ENCODE results near the gene LOXL3.

LOXL3 gene

GRCh38 chr2:74511104-74511989 lies 42.4 kb downstream of the LOXL3 start:
- DNase-seq, result peak in 2 of 10 donors; percentile 8 to 35
- intact Hi-C loops (cut with DNase I), result no loop called here

DNA sequence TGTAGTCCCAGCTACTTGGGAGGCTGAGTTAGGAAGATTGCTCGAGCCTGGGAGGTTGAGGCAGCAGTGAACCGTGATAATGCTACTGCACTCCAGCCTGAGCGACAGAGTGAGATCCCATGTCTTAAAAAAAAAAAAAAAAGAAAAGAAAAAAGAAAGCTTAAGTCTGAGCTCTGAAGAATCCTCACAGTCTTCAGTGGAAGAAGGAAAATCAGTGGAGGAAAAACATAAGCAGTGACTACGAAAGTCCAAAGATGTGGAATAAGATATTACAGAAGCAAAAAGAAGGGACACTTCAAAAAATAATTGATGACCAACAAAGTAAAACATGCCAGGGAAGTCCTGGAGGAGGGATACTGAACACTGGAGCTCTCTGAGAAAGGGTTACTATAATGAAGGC lies 43.5 kb downstream of the LOXL3 start:
- intact Hi-C loops (cut with DNase I), result no loop called here
- DNase-seq, result no peak

DNA sequence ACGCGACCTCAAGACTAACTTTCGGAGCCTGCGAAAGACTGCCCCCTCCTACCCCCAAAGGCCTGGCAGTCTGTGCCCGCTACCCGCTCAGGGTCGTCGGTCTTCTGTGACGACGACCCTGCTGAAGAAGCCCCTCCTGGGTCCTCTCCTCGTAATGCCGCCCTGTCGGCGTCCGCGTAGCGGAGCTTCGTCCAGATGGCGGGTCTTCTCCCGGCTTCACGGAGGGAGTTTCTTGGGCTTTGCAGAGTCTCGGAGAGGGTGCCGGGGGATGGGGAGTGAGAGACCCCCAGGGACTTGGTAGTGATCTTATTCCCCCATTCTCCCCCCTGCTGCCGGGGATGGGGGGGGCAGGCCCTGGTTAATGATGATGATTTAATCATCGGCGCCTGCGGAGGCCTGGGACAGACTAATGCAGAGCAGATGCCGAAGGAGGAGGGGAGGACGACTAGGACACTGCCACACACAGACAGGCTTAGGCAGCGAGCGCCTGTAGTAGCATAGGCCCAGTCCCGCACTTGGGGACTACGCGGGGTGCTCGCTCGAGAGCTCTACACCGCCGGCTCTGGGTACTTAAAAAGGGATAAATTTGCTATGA lies 45.7 kb downstream of the LOXL3 start:
- DNase-seq, result peak in 4 of 10 donors; percentile 15 to 87 (median 66)
- intact Hi-C loops (cut with DNase I), result loop anchor here (1.0 kb wide), 2 partner anchors 21 to 25 kb away; partner anchors contain the start of genes AUP1, HTRA2 and TTC31

DNA sequence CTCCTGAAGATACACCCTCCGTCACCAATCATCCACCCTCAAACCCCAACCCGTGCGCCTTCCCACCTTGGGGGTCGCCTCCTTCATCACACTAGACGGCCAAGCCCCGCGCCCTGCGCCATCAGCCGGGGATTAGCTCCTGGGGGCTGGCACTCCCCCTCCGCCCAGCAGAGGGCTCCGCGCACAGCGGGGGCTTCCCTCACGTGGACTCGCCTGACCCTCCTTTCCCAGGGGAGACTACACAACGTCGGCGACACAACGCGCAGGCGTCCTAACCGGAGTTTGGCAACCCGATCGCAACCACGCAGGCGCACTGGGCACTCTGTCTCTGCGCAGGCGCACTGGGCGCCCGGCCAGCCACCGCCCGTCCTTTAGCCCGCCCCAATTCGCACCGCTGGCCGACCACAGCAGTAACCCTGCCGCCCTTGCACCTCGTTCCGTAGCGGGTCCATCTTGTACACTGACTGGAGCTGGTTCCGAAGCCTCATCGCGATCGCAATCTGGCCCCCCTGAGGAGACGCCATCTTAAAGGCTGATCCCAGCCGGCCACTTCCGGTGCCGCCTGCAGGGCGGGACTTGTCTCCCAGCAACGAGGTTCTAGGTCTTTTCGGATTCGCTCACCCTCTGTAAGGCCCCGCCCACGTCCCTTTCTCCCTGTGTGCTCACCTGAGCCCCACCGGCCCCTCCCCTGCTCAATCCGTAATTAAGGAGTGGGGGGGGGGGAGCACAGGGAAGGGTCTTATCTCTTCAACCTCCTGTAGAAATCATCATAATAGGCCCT lies 46.4 kb downstream of the LOXL3 start, which contains the start of gene PCGF1:
Gene PCGF1, minus strand, starts transcription at position 551 of the 781 bp plus-strand sequence. Its CDS starts 27 bp downstream, at position 524.
- intact Hi-C loops (cut with DNase I), result loop anchor here (1.0 kb wide), 1 partner anchor 24 kb away; the partner anchor contains the start of gene TTC31
- peak; percentile 91 to 99 (median 98) for DNase-seq

DNA sequence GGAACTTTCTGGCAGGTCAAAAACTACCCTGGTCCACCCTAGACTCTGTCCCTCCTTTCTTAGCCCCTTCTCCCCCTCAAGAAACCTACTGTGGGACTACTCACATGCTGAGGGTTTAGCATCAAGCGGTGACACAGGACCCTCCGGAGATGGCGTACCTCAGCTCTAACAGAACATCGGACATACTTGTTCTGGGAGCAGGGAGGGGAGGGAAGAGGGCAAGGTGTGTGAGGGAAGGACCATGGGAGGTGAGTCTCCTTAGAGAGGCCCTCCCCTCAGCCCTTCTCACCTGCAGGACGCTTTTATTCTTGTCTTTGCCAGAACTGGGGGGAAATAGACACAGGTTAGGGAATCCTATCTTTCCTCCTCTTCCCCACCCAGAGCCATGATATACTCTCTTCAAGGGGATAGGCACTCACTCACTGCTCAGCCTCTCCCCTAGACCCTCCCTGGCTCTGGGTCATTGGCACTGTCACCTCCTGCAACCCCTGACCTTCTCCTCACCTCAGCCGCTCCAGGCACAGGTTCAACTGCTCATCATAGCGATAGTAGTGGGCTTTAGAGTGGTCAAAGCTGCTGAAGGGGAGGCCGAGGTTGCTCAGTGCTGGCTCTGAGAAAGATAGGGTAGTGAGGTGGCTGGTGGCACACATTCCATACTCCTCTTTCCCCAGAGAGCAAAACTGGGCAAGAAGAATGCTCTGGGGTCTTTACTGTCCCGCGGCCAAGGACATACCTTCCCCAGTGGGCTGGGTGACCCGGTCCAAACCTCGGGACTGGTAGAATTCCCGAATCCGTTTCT lies 48.1 kb downstream of the LOXL3 start:
- intact Hi-C loops (cut with DNase I), result no loop called here
- peak in 2 of 10 donors; percentile 31 to 75 for DNase-seq

GRCh38 chr2:74504591-74504990 lies 49.2 kb downstream of the LOXL3 start:
- intact Hi-C loops (cut with DNase I), result loop anchor here (5.0 kb wide), 1 partner anchor 83 kb away; no protein-coding TSS in a partner anchor
- DNase-seq, result peak in 1 of 10 donors; percentile 7

GRCh38 chr2:74503506-74504475 lies 50.0 kb downstream of the LOXL3 start:
- DNase-seq, result peak in 2 of 10 donors; percentile 69 to 81
- intact Hi-C loops (cut with DNase I), result loop anchor here (5.0 kb wide), 1 partner anchor 84 kb away; no protein-coding TSS in a partner anchor

GRCh38 chr2:74502720-74503505 lies 50.8 kb downstream of the LOXL3 start:
- intact Hi-C loops (cut with DNase I), result loop anchor here (5.0 kb wide), 1 partner anchor 84 kb away; no protein-coding TSS in a partner anchor

GRCh38 chr2:74502147-74502719 lies 51.5 kb downstream of the LOXL3 start:
- intact Hi-C loops (cut with DNase I), result loop anchor here (5.0 kb wide), 1 partner anchor 85 kb away; no protein-coding TSS in a partner anchor
- peak in 2 of 10 donors; percentile 45 to 75 for DNase-seq

More at GRCh38 chr2:74502720-74503505, 50.8 kb downstream of the LOXL3 start:
- DNase-seq, result peak in 2 of 10 donors; percentile 80 to 81

DNA sequence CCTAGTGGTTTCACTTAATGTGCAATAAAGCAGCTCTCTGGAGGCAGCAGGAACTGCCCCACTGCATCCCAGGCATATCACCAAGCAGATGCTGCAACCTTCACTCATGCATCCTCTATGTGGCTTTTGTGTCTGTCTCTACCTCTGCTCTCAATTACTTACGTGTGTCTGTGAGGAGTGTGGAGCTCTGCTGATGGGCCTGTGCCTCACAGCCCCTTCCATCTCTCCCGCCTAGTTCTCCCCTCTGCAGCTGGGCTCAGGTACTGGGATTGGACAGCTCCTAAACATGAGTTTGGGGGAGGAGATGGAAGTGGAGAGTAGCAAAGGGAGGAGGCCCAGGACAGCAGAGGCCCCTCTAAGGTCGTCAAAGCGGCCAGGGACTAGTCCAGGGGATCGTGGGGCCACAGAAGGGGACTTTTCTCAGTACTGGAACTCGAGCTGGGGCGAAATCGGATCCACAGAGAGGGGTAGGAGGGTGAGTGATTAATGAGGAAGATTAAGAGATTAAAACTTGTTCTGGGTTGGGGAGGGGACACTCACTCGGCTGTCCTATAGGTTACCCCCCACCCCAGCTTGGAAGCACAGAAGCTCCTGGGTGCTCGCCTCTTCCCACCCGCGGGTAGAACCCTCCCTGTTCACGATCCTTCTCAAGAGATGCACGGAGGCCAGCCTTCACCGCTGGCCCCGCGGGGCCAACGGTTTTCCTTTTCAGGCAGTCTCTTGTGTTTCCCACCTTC lies 52.2 kb downstream of the LOXL3 start:
- DNase-seq, result peak in 1 of 10 donors; percentile 49
- intact Hi-C loops (cut with DNase I), result loop anchor here (5.0 kb wide), 1 partner anchor 86 kb away; no protein-coding TSS in a partner anchor

DNA sequence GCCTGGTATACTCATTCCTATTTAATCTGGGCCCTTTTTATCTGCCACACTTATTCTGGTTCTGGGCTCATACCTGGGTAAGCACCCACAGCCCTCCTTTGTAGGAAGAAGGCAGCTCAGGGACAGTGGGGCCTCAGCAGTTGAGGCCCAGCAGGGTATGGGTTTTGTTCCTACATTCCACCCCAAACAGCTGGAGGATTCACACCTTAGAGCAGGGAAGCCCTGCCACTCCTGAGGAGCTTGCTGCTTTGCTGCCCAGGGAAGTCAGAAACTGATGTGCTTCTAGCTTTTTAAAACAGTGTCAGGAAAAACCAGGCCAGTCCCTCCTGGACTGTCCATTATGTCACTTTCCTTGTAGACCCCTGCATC lies 53.2 kb downstream of the LOXL3 start:
- peak in 1 of 10 donors; percentile 25 for DNase-seq
- intact Hi-C loops (cut with DNase I), result loop anchor here (5.0 kb wide), 1 partner anchor 87 kb away; no protein-coding TSS in a partner anchor

- intact Hi-C loops (cut with DNase I), result loop anchor here (5.0 kb wide), 1 partner anchor 87 kb away; no protein-coding TSS in a partner anchor
- DNase-seq, result no peak
These were observed 53.7 kb downstream of the LOXL3 start for GRCh38 chr2:74499940-74500577.

DNA sequence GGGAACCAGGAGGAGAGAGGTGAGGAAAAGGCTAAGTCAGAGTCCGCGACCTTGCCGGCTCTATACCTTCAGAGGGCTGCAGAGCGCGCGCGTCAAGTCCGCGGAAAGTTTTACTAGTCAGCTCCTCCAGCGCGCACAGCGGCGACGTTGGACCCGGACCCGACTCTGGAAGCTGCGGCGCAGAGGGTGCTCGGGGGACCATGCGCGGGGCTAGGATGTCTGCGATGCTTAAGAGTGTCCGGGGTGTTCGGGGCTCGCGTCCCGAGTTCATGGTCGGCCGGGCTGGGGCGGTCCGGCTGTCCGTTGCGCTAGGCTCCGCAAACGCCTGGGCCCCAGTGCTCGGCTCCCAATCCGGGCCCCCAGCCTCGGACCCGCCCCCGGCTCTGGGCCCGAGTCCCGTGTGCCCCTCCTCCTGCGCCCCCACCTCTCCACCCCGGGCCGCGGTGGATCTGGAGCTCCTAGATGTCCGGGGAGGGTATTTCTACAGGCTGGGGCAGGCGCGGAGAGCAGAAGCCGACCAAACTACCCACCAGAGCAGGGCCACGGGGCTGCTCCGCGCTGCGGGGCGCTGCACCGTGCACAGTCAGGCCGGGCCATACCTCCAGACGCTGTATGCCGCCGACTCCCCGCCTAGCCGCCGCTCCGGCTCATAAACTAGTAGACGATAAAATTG lies 54.3 kb downstream of the LOXL3 start, which contains the start of gene LBX2:
Gene LBX2, minus strand, starts transcription at position 337 of the 673 bp plus-strand sequence. Its CDS starts 66 bp downstream, at position 271.
- intact Hi-C loops (cut with DNase I), result no loop called here
- no peak for DNase-seq

DNA sequence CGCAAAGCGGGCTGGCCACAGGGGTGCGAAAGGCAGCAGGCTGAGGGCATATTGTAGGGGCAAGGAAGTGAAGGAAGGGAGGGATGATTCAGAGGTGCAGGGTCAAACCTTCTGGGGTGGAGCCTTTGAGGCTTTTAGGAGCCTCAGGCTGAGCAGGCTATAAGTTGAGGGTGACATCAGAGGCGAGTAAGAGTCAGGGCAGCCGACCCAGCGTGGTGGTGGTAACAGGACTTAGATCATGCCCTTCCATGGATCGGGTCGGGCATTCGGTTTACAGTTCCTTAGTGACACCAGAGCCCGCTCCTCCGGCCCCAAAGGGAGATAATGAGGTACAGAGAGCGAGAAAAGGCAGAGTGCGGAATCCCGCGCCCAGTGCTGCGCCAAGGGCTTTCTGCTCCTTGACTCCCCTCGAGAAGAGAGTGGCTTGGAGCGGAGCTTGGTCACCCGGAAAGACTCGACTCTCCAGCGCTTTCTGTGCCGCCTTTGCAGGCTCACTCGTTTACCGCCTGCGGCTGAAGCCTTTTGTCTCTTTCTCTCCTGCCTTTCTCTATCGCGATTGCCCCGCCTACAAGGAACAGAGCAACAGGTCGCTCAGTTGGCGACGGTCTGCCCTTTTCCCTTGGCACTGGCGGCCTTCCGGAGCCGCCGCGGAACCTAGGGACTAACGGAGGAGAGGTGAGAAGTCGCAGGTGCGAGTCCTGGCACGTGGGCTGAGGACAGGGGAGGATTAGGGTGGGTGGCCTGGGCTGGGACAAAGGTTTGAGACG lies 55.1 kb downstream of the LOXL3 start:
- DNase-seq, result no peak
- intact Hi-C loops (cut with DNase I), result no loop called here

Data from posterior cingulate gyrus (tissue), 11 donors.